CD4-positive, alpha-beta T cell treated with Interleukin-6 at 100 ng/mL for 8 hours (primary cell): Measurements from ENCODE around the gene GRIA1.

Experiments used
- DNase-seq: peaks from one replicate; pipeline ENCODE4 v3.0.0-alpha.2; 2020; ENCODE audit warnings: mixed read lengths, low spot score

The GRIA1 gene

GRCh38 chr5:153780876-153781705, 290.6 kb downstream of the GRIA1 start:
- no peak for DNase-seq

- DNase-seq: no peak
These were observed 292.3 kb downstream of the GRIA1 start for GRCh38 chr5:153782589-153783361.

- no peak for DNase-seq
These were observed 292.8 kb downstream of the GRIA1 start for GRCh38 chr5:153783362-153783658.

- no peak for DNase-seq
These were observed 293.8 kb downstream of the GRIA1 start for GRCh38 chr5:153784277-153784676.

- no peak for DNase-seq
These were observed 300.9 kb downstream of the GRIA1 start for GRCh38 chr5:153791339-153791738.

- no peak for DNase-seq
These were observed 301.8 kb downstream of the GRIA1 start for GRCh38 chr5:153792305-153792704.

- DNase-seq: no peak
These were observed 303.2 kb downstream of the GRIA1 start for GRCh38 chr5:153793699-153794098.

- DNase-seq: no peak
These were observed 303.9 kb downstream of the GRIA1 start for GRCh38 chr5:153794327-153794726.

GRCh38 chr5:153796527-153796926, 306.1 kb downstream of the GRIA1 start:
- DNase-seq: no peak

- no peak for DNase-seq
These were observed 307.0 kb downstream of the GRIA1 start for GRCh38 chr5:153797484-153797883.

GRCh38 chr5:153798830-153799229, 308.4 kb downstream of the GRIA1 start:
- no peak for DNase-seq

- DNase-seq: no peak
These were observed 309.0 kb downstream of the GRIA1 start for GRCh38 chr5:153799466-153799865.

- no peak for DNase-seq
These were observed 311.8 kb downstream of the GRIA1 start for GRCh38 chr5:153802050-153802821.

- no peak for DNase-seq
These were observed 317.3 kb downstream of the GRIA1 start for GRCh38 chr5:153807801-153808200.

- DNase-seq: no peak
These were observed 318.7 kb downstream of the GRIA1 start for GRCh38 chr5:153809166-153809565.

GRCh38 chr5:153813901-153814300, 323.4 kb downstream of the GRIA1 start:
- no peak for DNase-seq

- DNase-seq: no peak
These were observed 326.4 kb downstream of the GRIA1 start for GRCh38 chr5:153816870-153817269.

GRCh38 chr5:153818626-153819025, 328.2 kb downstream of the GRIA1 start:
- DNase-seq: no peak

- DNase-seq: no peak
These were observed 332.6 kb downstream of the GRIA1 start for GRCh38 chr5:153823036-153823435.

- no peak for DNase-seq
These were observed 334.4 kb downstream of the GRIA1 start for GRCh38 chr5:153824909-153825308.

- no peak for DNase-seq
These were observed 336.9 kb downstream of the GRIA1 start for GRCh38 chr5:153827397-153827796.

GRCh38 chr5:153829510-153830065, 339.1 kb downstream of the GRIA1 start:
- DNase-seq: no peak
